Aortic smooth muscle cell (primary cell): ENCODE measurements around the gene CMTM8. TPM values are rescaled to one million over a fixed set of nuclear protein-coding genes. Genes with fewer than 3 reads are reported as not detected.

ENCODE experiments used
- total RNA-seq: library from RNA; depleted of rRNA; stranded (reverse); fragments of >200 nt; gene quantifications from 2 replicates; pipeline ENCODE4 v1.2.3, GENCODE V29; 2014

CMTM8 gene, protein sequence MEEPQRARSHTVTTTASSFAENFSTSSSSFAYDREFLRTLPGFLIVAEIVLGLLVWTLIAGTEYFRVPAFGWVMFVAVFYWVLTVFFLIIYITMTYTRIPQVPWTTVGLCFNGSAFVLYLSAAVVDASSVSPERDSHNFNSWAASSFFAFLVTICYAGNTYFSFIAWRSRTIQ
- total RNA-seq, result 0.53 and 0.56 TPM in 2 replicates

DNA sequence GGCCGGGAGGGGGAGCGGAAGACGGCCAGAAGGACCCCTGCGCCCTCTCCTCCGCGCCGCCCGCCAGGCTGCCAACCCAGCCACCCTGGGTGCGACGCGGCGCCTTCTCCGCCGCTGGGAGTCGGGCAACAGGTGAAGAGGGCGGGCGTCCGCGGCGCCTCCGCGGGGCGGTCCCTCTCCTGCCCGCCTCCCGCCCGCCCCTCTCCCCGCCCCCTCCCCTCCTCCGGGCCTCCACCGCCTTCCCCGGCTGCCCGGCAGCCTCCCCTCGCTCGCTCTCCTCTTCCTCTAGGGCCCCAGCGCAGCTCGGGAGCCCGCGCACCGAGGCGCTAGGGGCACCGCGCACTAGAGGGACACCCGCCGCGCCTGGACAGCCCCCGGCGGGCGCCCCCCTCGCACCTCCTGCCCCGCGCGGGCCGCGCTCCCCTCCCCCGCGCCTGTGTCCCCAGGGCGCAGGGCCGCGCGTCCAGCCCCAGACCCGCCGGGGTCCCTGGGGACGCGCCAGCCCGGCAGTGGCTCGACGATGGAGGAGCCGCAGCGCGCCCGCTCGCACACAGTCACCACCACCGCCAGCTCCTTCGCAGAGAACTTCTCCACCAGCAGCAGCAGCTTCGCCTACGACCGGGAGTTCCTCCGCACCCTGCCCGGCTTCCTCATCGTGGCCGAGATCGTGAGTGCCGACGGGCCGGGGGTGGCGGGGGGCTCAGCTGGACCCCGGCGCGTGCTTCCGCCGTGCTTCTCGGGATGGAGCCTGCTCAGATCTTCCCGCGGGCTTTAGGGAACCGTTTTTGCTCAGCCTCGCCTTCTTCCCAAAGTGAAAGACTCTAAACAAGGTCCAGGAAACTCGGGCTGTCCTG lies at the start of gene CMTM8:
Gene CMTM8 (plus strand): TSS at position 228 of the 854 bp plus-strand sequence. CDS start 293 bp downstream, at position 521.

DNA sequence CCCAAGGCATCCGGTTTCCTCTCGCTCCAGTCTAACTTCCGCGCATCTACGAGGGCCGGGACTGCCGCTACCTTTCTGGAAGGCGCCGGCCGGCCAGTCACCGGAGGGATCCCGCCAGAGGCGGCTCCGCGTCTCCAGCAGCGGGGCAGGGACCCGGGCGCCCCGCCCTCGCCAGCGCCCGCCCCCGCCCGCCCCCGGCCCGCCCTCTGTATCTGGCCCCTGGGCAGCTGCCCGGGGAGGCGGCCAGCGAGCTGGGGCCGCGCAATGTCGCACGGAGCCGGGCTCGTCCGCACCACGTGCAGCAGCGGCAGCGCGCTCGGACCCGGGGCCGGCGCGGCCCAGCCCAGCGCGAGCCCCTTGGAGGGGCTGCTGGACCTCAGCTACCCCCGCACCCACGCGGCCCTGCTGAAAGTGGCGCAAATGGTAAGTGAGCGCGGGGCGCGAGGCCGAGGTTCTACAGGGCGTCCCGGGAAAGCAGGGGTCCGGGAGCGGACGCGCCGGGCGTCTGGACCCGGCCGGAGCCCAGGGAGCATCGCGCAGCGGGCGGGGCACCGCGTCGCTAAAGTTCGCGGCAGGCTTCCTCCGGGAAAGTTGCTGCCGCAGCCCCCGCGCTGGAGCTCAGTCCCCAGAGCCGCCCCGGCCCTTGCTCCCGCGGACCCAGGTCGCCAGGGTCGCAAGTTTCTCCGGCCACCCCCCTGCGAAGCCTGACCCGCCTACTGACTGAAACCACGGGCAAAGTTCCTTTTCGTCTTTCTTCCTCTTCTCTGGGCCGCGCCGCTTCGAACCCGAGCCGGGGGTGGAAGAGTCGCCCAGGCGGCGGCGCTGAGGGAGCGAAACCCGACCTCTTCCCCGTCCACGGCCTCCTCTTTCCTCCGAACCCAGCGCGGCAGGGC lies 153.4 kb downstream of the CMTM8 start, which contains the start of gene CMTM7:
Gene CMTM7 (plus strand): TSS at position 211 of the 893 bp plus-strand sequence. CDS start 54 bp downstream, at position 265.

Other genes with a start within 250 kb of the CMTM8 start
- 9.3 and 11.8 TPM in 2 replicates for gene GPD1L, start 132.1 kb upstream of the CMTM8 start, total RNA-seq
- 6.9 and 7.1 TPM in 2 replicates for gene CMTM7, start 153.2 kb downstream of the CMTM8 start, total RNA-seq